ENCODE data around the gene THOP1.

DNA sequence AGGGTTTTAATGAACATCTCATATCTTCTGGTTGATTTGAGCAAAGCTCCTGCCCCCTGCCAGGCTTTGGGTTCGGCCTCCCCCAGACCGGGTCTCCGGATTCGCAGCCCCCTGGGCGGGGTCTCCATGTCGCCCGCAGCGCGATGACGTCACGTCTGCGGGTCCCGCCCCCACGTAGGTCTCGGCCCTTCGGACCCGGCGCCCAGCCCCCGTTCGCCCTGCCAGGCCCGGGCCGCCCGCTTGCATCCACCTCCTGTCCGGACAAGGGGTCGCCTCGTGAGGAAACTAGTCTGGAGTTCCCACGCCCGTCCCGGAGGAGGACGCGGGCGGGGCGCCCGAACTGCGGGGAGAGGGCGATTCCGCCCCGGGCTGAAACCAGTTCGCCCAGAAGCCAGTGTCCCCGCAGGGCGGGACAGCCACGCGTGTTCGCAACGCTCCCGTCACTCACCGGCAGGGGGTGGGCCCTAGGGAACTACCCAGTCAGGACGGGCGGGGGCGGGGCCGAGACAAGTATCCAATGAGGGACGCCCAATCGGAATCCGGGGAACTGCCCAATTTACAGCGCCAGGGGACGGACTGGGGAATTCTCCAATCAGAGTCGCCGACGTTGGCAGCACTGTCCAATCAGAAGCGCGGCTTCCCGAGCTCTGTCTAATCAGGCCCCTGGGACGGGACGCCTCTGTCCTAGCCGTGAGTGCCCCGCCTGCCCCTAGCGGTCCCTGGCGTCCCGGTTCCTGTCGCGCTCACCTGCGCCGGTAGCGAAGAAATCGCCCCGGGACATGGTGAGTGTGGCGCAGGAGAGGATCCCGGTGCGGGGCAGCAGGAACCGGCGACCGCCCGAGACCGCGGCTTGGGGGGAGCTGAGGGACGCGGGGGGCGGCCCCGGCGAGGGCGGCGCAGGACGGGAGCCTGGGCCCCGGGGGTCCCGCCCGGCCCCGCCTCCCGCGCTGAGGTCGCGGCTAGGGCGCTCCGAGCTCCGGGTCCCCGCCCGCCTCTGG, 55.8 kb downstream of the THOP1 start, which contains the start of gene ZNF555:
- TF ChIP-seq CTCF (IDR thresholded peaks at IDR 0.05) (peak; percentile 31 to 78 (median 59)), POLR2A (IDR thresholded peaks at IDR 0.05) (peak in 2 of 4 donors; percentile 6 to 62)

All from esophagus squamous epithelium (tissue), 4 donors.